ENCODE results near the gene GJC1. TPM values are rescaled to one million over a fixed set of nuclear protein-coding genes. Genes with fewer than 3 reads are reported as not detected.

The GJC1 gene
- total RNA-seq, 1 experiment from 2014 or later: 119 TPM

DNA sequence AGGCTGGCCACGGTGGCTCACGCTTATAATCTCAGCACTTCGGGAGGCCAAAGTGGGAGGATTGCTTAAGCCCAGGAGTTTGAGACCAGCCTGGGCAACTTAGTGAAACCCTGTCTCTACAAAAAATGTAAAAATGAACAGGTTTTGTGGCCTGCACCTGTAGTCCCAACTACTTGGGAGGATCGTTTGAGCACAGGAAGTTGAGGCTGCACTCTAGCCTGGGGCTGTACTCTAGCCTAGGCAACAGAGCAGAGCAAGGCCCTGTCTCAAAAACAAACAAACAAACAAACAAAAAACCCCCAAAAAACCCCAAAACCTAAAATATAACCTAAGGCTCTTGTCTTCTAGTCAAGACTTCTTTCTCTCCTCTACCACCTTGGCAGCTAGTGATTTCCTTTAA lies 10.2 kb upstream of the GJC1 start:
- H4K5ac ChIP-seq (ENCODE audit: insufficient read length, low read depth, low read length): no peak overlapping the region
- no peak overlapping the region for H4K91ac ChIP-seq (ENCODE audit: insufficient read length, low read depth, low read length)
- Mint-ChIP-seq H3K4me1 (peaks cover 18 to 25% of the 10 kb centered on the region in 2 experiments), H3K36me3 (ENCODE audit: insufficient read depth in 1 of 3, low read depth in 3 of 3) (no peaks in the 10 kb centered on the region; a peak in 1 of 7 replicates), H3K27me3 (ENCODE audit: low read depth) (peaks cover 3% of the 10 kb centered on the region), H3K27ac (no peak overlapping the region), H3K9me3 (no peaks in the 10 kb centered on the region), H3K4me3 (no peak overlapping the region; a peak in 1 of 5 replicates)
- H3K23me2 ChIP-seq (ENCODE audit: insufficient read length, low read depth, low read length, poor library complexity, severe bottlenecking): no peaks in the 10 kb centered on the region
- no peak overlapping the region for H2BK120ac ChIP-seq (ENCODE audit: low read depth, low read length, poor library complexity, severe bottlenecking)
- H2BK5ac ChIP-seq (ENCODE audit: insufficient read length, low read length): no peak overlapping the region
- H2BK20ac ChIP-seq (ENCODE audit: low read depth, low read length, poor library complexity, severe bottlenecking): no peak overlapping the region
- no peak overlapping the region for H3K9ac ChIP-seq (ENCODE audit: extremely low read depth, insufficient read length, low read length)
- H3T11ph ChIP-seq (ENCODE audit: low read length): no peak overlapping the region
- peaks cover 12% of the 10 kb centered on the region; the same call in 1 of the 2 replicates for H3K4me1 ChIP-seq (ENCODE audit: insufficient read depth, low read length)
- H3K27ac ChIP-seq (ENCODE audit: insufficient read length, low read depth, low read length): no peak overlapping the region
- no peak overlapping the region for H3K23ac ChIP-seq (ENCODE audit: insufficient read length, low read depth, low read length)
- H4K8ac ChIP-seq (replicated peaks; ENCODE audit: insufficient read length, low read depth, low read length): no peak overlapping the region
- no peak overlapping the region for H3K56ac ChIP-seq (ENCODE audit: insufficient read length, low read depth, low read length)
- H3K79me1 ChIP-seq (ENCODE audit: insufficient read depth, low read depth, low read length, poor library complexity, severe bottlenecking): no peaks in the 10 kb centered on the region
- no peak overlapping the region for H2AK5ac ChIP-seq (ENCODE audit: insufficient read length, low read length)
- H2BK15ac ChIP-seq (ENCODE audit: low read depth, low read length): no peak overlapping the region
- H4K20me1 ChIP-seq (ENCODE audit: control insufficient read depth, insufficient read depth, insufficient read length): no peaks in the 10 kb centered on the region
- H3K79me2 ChIP-seq (ENCODE audit: insufficient read depth, low read length): no peaks in the 10 kb centered on the region
- no peak overlapping the region for H3K4ac ChIP-seq (ENCODE audit: low read depth, low read length)
- WGBS (ENCODE audit: extremely low coverage, insufficient read length, low lambda C conversion rate): no CpG with 5 or more reads among the region's 4 CpGs
- H2AFZ ChIP-seq (ENCODE audit: low read length): no peak overlapping the region
- H3K18ac ChIP-seq (ENCODE audit: insufficient read length, low read depth, low read length): no peak overlapping the region
- DNase-seq: no peak
- H3K4me2 ChIP-seq (ENCODE audit: insufficient read depth, insufficient read length, low read length): no peak overlapping the region
- H2BK12ac ChIP-seq (ENCODE audit: insufficient read length, low read depth, low read length): no peak overlapping the region
- no peak for TF ChIP-seq CTCF (conservative IDR thresholded peaks at IDR 0.05)
- no peak overlapping the region for H3K14ac ChIP-seq (ENCODE audit: insufficient read depth, low read length)
- no peaks in the 10 kb centered on the region for H3K9me3 ChIP-seq (ENCODE audit: control insufficient read depth, low read depth, low read length)
- no peaks in the 10 kb centered on the region for H3K27me3 ChIP-seq (ENCODE audit: insufficient read depth, low read length)
